AG10803 (cell line): ENCODE results near the gene PGF.

Experiments used
- DNase-seq: peaks from one replicate; pipeline ENCODE4 v3.0.0; 2010; ENCODE audit warnings: low read depth
- H3K4me3 ChIP-seq: 2 replicates; pipeline ENCODE4 v1.5.1; 2011; ENCODE audit warnings: mild to moderate bottlenecking, low read length, control low read depth
- CTCF ChIP-seq: conservative IDR thresholded peaks from 2 replicates; pipeline ENCODE4 v1.5.1; 2011; ENCODE audit warnings: mild to moderate bottlenecking, low read length, control low read depth, inconsistent platforms

The PGF gene

DNA sequence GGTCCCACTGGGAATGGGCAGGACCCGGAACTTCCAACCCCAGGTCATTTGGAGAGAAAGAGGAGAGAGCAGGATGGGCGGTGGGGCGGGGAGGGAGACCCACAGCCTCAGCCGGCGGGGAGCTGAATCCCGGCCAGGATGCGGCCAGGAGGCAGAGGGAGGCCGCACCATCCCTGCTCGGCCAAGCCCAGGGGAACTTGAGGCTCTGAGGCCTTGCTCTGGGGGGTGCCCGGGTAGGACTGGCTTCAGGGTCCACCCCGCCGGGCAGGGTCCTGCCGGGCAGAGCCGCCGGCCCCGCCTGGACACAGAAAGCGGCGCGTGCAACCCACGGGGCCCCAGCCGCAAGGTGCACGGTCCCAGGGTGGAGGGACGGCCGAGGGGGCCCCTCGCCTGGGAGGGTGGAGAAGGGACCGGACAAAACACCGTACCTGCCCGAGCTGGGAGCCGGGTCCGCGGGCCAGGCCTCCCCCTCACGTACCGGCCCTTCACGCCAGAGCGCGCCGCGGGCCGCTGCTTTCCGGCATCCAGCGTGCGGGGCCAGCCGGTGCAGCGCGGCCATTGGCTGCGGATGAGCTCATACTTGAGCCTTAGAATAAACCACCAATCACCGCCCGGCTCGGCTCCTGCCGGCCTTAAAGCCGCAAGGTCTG lies 32.5 kb downstream of the PGF start, which contains the start of gene RPS6KL1:
Gene RPS6KL1 (minus strand): TSS at position 509 of the 650 bp plus-strand sequence. CDS start 1,719 bp downstream, outside the sequence.
- DNase-seq, result peak; percentile 66
- H3K4me3 ChIP-seq, result peak within 1 kb of the TSS; percentile 46

DNA sequence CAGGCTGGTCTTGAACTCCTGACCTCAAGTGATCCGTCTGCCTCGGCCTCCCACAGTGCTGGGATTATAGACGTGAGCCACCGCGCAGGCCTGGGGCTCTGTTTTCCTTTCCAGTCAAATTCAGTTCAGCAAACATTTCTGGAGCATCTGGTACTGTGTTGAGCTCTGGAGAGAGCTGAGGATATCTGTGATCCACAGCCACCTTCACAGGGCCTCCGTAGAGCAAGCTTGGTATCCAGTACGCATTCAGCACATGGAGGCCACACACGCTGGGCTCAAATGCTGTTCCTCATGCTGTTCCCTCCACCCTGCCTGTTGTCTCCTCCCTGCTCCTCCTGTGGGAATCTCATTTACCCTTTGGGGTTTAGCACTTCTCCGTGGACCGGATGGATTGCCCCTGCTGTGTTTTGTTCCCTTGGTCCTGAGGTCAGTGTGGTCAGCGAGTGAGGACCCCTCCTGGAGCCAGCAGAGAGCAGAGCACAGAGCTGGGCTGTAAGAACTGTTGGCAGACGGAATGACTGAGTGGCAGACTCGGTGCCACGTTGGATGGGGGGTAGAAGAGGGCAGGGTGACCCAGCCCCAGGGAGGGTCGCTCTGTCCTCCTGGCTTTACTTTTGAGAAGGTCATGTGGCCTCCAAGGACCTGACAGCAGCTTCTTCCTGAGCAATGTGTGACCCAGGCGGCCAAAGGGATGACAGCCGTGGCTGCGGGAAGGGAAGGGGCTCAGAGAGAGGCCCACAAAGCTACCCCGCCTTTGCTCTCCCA lies 33.2 kb downstream of the PGF start:
- TF ChIP-seq CTCF, result no peak
- no peak for DNase-seq
- H3K4me3 ChIP-seq, result no peak overlapping the region

More for the DNA sequence above, 32.5 kb downstream of the PGF start, which contains the start of gene RPS6KL1:
- TF ChIP-seq CTCF, result no peak

DNA sequence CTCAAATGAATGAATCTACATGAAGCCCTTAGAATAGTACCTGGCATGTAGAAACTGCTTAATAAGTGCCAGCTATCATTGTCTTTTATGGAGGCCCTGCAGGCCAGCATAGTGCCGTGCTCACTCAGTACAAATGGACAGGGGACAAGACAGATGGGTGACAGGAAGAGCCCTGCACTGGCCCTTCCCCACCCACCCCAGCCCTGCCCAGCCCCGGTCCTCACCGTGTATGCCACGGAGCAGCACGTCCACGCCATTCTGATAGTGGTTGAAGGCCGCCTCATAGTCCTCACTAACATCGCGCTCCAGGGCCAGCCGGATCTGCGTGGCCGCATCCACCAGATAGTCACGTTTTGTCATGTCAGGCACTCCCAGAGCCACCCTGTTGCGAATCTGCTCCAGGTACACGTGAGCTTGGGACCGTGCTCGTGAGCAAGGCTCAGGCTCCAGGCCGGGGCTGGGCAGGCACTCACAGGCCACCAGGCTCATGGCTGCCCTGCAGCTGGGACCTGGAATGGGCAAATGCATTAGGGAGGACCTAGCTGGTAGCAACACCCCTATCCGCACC lies 34.3 kb downstream of the PGF start:
- H3K4me3 ChIP-seq, result no peak overlapping the region
- no peak for TF ChIP-seq CTCF
- DNase-seq, result no peak

DNA sequence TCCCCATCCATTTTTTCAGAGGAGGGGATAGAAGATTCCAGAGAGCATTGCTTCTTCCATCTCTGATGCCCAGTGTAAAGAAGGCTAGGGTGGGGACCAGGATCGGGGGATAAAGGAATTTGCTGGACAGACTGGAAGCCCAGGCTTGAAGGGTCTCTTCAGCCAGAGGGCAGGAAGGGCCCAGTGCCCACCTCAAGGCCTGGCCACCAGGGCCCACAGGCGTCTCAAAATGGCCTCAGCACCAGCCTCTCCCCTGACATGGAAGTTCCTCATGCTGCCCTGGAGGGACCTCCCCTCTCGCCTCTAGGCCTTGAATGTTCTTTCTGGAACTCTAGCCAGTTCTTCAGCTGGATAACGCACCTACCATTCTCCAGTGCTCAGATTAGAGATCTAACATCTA lies 35.1 kb downstream of the PGF start:
- no peak for DNase-seq
- no peak for TF ChIP-seq CTCF
- H3K4me3 ChIP-seq, result no peak overlapping the region

DNA sequence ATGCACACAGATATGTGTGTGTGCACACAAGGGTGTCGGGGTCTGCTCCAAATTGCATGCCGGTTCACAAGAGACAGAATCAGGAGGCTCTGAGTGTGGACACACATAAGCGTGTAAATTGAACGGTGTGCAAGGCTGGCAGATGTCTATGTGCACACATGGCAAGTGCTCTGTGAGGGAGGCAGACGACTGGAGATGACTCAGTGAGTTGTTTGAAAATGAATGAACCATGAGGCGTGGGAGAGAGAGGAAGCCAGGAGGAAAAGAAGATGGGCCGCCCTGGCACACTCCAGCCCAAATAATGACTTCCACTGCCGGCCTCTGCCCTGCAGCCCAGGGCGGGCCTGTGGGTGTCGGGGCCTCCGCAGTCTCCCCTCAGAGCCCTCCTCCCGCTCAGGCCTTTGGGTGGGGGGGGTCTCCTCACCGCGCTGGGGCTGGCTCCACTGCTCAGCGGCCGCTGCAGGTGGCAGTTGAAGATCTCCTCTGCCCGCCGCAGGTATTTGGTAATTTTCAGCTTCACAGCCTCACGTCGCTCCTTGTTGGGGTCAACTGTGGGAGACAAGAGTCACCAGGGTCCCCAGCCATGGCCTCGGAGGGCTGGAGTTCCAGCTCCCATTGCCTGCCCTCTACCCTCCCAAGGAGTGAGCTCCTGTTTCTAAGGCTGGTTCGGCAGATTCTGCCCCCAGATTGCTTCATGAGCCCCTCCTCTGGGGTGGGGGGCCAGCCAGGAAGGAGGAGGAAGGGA lies 35.8 kb downstream of the PGF start:
- no peak for TF ChIP-seq CTCF
- no peak overlapping the region for H3K4me3 ChIP-seq
- DNase-seq, result peak; percentile 35

DNA sequence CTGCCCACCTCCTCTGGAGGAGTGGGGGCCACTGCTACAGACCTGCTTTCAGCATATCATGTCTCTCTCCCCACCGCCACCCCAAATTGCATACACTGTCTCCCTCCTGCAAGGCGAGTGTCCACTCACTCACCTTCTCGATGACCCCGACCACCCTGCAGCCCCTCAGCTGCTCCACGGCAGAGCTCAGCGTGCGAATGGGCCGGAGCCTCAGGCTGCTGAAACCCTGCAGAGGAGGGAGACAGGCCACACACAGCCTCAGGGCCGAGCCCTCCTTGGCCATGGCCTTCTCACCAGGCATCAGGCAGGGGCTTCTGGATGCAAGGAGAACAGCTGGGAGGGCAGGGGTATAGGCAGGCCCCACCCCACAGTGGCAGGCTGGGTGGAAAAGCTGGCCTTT lies 37.0 kb downstream of the PGF start:
- TF ChIP-seq CTCF, result no peak
- H3K4me3 ChIP-seq, result no peak overlapping the region
- no peak for DNase-seq
